ENCODE measurements around the gene ZDHHC13. TPM values are rescaled to one million over a fixed set of nuclear protein-coding genes. Genes with fewer than 3 reads are reported as not detected.

Gene ZDHHC13
- total and polyA plus RNA-seq, 2 of the 8 experiments (the other 6 are each of a cell fraction or from before 2014, with no cell fraction given): 22.4 to 24.1 TPM

GRCh38 chr11:19218216-19218615 is 101.2 kb downstream of the ZDHHC13 start:
- Histone ChIP-seq H3K23ac (ENCODE audit: insufficient read length) (no peak overlapping the region), H4K20me1 (replicated peaks in 1 of 2; ENCODE audit: control insufficient read depth in 1 of 2, insufficient read depth in 2 of 2, low read length in 2 of 2) (no peaks in the 10 kb centered on the region), H3K56ac (replicated peaks; ENCODE audit: insufficient read length, low read depth, low read length) (no peak overlapping the region), H3K4me1 (replicated peaks in 1 of 4; ENCODE audit: control insufficient read depth in 3 of 4, insufficient read depth in 4 of 4, low read length in 3 of 4) (peaks cover 0 to 3% (median 0%) of the 10 kb centered on the region in 4 experiments; a peak in 1 of 7 replicates), H4K91ac (replicated peaks; ENCODE audit: insufficient read length, low read length) (no peak overlapping the region), H3K4me3 (ENCODE audit: extremely low read depth in 1 of 4, insufficient read depth in 2 of 4, low read depth in 3 of 4, low read length in 4 of 4) (no peak overlapping the region), H3K18ac (ENCODE audit: extremely low read depth, low read length) (no peak overlapping the region), H4K5ac (ENCODE audit: insufficient read length, low read depth, low read length) (no peak overlapping the region), H3K27ac (ENCODE audit: low read depth, low read length) (no peak overlapping the region), H3K36me3 (ENCODE audit: control insufficient read depth in 2 of 4, insufficient read depth in 4 of 4, low read length in 3 of 4) (peaks cover 0 to under 1% (median 0%) of the 10 kb centered on the region in 4 experiments; a peak in 1 of 8 replicates), H3K27me3 (replicated peaks in 1 of 4; ENCODE audit: control insufficient read depth in 3 of 4, extremely low read depth in 1 of 4, insufficient read depth in 3 of 4, low read length in 3 of 4) (no peaks in the 10 kb centered on the region), H3K4me2 (ENCODE audit: insufficient read depth in 1 of 2, low read depth in 2 of 2, low read length in 2 of 2) (no peak overlapping the region), H2BK120ac (replicated peaks; ENCODE audit: low read depth, low read length) (no peak overlapping the region), H2BK12ac (ENCODE audit: low read depth, low read length) (no peak overlapping the region), H3K23me2 (ENCODE audit: low read depth, low read length) (no peaks in the 10 kb centered on the region), H3K4ac (replicated peaks; ENCODE audit: insufficient read length, low read depth, low read length) (no peak overlapping the region), H4K8ac (ENCODE audit: extremely low read depth, insufficient read depth, low read length) (no peak overlapping the region), H2BK15ac (ENCODE audit: low read length) (no peak overlapping the region), H3K79me2 (ENCODE audit: control insufficient read depth in 1 of 2, insufficient read depth in 2 of 2, low read length in 2 of 2) (no peaks in the 10 kb centered on the region), H2BK20ac (ENCODE audit: low read length) (no peak overlapping the region), H2AFZ (ENCODE audit: low read length) (no peak overlapping the region), H2AK5ac (ENCODE audit: low read depth, low read length) (no peak overlapping the region), H3K9ac (replicated peaks in 1 of 4; ENCODE audit: extremely low read depth in 1 of 4, low read depth in 3 of 4, low read length in 3 of 4) (no peak overlapping the region; a peak in 1 of 7 replicates), H3K14ac (ENCODE audit: insufficient read length) (no peak overlapping the region), H3K9me3 (ENCODE audit: insufficient read depth in 2 of 2, low read depth in 1 of 2, low read length in 1 of 2) (no peaks in the 10 kb centered on the region), H2BK5ac (ENCODE audit: low read depth, low read length) (no peak overlapping the region), H3K79me1 (ENCODE audit: low read depth, low read length) (no peaks in the 10 kb centered on the region)
- FAIRE-seq (no peak), DNase-seq (ENCODE audit: low read depth in 1 of 2, low spot score in 2 of 2) (no peak)
- ChIA-PET CTCF (ENCODE audit: partially characterized antibody) (interaction anchor here (0.8 to 2.0 kb wide), 3 partner anchors 41 to 147 kb away, joined by 3 to 5 read pairs (median 3); no protein-coding TSS in a partner anchor), POLR2A (ENCODE audit: partially characterized antibody) (interaction anchor here (0.8 kb wide), 1 partner anchor 66 kb away, joined by 3 read pairs; no protein-coding TSS in a partner anchor)
- WGBS, 2 experiments (ENCODE audit: extremely low coverage in 1 of 2, insufficient coverage in 1 of 2, insufficient read length in 1 of 2, insufficient replicate concordance in 2 of 2, low coverage in 1 of 2, low lambda C conversion rate in 2 of 2, missing lambda C conversion rate in 1 of 2): 91% methylated on average over 3 of the region's 3 CpGs; no CpG with 5 or more reads in 1 of the 2 experiments
- TF ChIP-seq EGR1 (IDR thresholded peaks at IDR 0.05; ENCODE audit: borderline replicate concordance, low read depth, low read length): no peak
- no peak for TF ChIP-seq RFX5 (IDR thresholded peaks at IDR 0.05; ENCODE audit: borderline replicate concordance, low read depth, low read length)
- no peak for TF ChIP-seq EP300 (IDR thresholded peaks at IDR 0.05; ENCODE audit: borderline replicate concordance in 1 of 2, low read depth in 2 of 2, low read length in 2 of 2)
- TF ChIP-seq SP1 (IDR thresholded peaks at IDR 0.05; ENCODE audit: low read depth, low read length): no peak
- no peak for TF ChIP-seq KDM1A (IDR thresholded peaks at IDR 0.05; ENCODE audit: borderline replicate concordance, low read length)
- TF ChIP-seq SIX5 (IDR thresholded peaks at IDR 0.05; ENCODE audit: low read depth, low read length): no peak
- no peak for TF ChIP-seq BRCA1 (IDR thresholded peaks at IDR 0.05; ENCODE audit: low read depth, low read length)
- no peak for TF ChIP-seq SUZ12 (IDR thresholded peaks at IDR 0.05; ENCODE audit: low read length)
- TF ChIP-seq TAF7 (optimal IDR thresholded peaks at IDR 0.05; ENCODE audit: borderline replicate concordance, low read depth, low read length): no peak
- no peak for TF ChIP-seq JUN (IDR thresholded peaks at IDR 0.05; ENCODE audit: low read depth, low read length)
- TF ChIP-seq HDAC6 (IDR thresholded peaks at IDR 0.05; ENCODE audit: low read depth, low read length): no peak
- no peak for TF ChIP-seq MAX (IDR thresholded peaks at IDR 0.05)
- TF ChIP-seq HDAC2 (IDR thresholded peaks at IDR 0.05; ENCODE audit: borderline replicate concordance in 1 of 2, low read depth in 2 of 2, low read length in 2 of 2): no peak
- no peak for TF ChIP-seq PHF8 (conservative IDR thresholded peaks at IDR 0.05; ENCODE audit: low read depth, low read length)
